ENCODE measurements around the gene KRTAP10-3.

KRTAP10-3 gene

GRCh38 chr21:44520326-44521300 lies 38.0 kb downstream of the KRTAP10-3 start:
- DNase-seq (ENCODE audit: low read depth) = no peak
- TF ChIP-seq CTCF (IDR thresholded peaks at IDR 0.05; ENCODE audit: low read length, missing control alignments) = no peak
- H3K4me3 ChIP-seq (replicated peaks; ENCODE audit: low read depth, low read length) = no peak overlapping the region

- TF ChIP-seq CTCF (IDR thresholded peaks at IDR 0.05; ENCODE audit: low read length, missing control alignments) = no peak
- H3K4me3 ChIP-seq (replicated peaks; ENCODE audit: low read depth, low read length) = no peak overlapping the region
- no peak for DNase-seq (ENCODE audit: low read depth)
Observed at GRCh38 chr21:44519346-44520325, 39.0 kb downstream of the KRTAP10-3 start.

- H3K4me3 ChIP-seq (replicated peaks; ENCODE audit: low read depth, low read length) = no peak overlapping the region
- no peak for DNase-seq (ENCODE audit: low read depth)
- no peak for TF ChIP-seq CTCF (IDR thresholded peaks at IDR 0.05; ENCODE audit: low read length, missing control alignments)
Observed at GRCh38 chr21:44518686-44519085, 39.9 kb downstream of the KRTAP10-3 start.

GRCh38 chr21:44517175-44517899 lies 41.3 kb downstream of the KRTAP10-3 start:
- no peak for DNase-seq (ENCODE audit: low read depth)
- H3K4me3 ChIP-seq (replicated peaks; ENCODE audit: low read depth, low read length) = no peak overlapping the region
- no peak for TF ChIP-seq CTCF (IDR thresholded peaks at IDR 0.05; ENCODE audit: low read length, missing control alignments)

GRCh38 chr21:44516828-44517174 lies 41.8 kb downstream of the KRTAP10-3 start:
- no peak for TF ChIP-seq CTCF (IDR thresholded peaks at IDR 0.05; ENCODE audit: low read length, missing control alignments)
- H3K4me3 ChIP-seq (replicated peaks; ENCODE audit: low read depth, low read length) = no peak overlapping the region
- DNase-seq (ENCODE audit: low read depth) = no peak

- no peak for TF ChIP-seq CTCF (IDR thresholded peaks at IDR 0.05; ENCODE audit: low read length, missing control alignments)
- DNase-seq (ENCODE audit: low read depth) = no peak
- H3K4me3 ChIP-seq (replicated peaks; ENCODE audit: low read depth, low read length) = no peak overlapping the region
Observed at GRCh38 chr21:44516342-44516741, 42.3 kb downstream of the KRTAP10-3 start.

Data from fibroblast of pulmonary artery (primary cell).